ENCODE measurements around the gene TCF19. TPM values are rescaled to one million over a fixed set of nuclear protein-coding genes. Genes with fewer than 3 reads are reported as not detected.
"Not testable (repeated sequence)": the region's sequence is repeated elsewhere in the genome, so short reads cannot be mapped to it uniquely, and the experiment has no call there.

Gene TCF19
- total and polyA plus RNA-seq, 9 donors = 3.9 to 9.9 (median 7.1) TPM

- TF ChIP-seq CTCF (IDR thresholded peaks at IDR 0.05) (no peak), EP300 (IDR thresholded peaks at IDR 0.05) (no peak), POLR2A (IDR thresholded peaks at IDR 0.05) (no peak)
- WGBS, 3 donors = 79 to 90% (median 89%) methylated on average over 4 of the region's 4 CpGs
- DNase-seq = no peak
- Histone ChIP-seq H3K4me3 (no peak overlapping the region), H3K9me3 (no peaks in the 10 kb centered on the region), H3K4me1 (ENCODE audit: insufficient read depth) (no peaks in the 10 kb centered on the region), H3K27me3 (no peaks in the 10 kb centered on the region), H3K36me3 (no peaks in the 10 kb centered on the region), H3K27ac (no peak overlapping the region)
- intact Hi-C loops (cut with DNase I) = loop anchor here (5.0 to 10.0 kb wide), 3 partner anchors 53 to 174 kb away; partner anchors contain the start of genes PSORS1C2 (in 4 of the 4) and HLA-B (in 1 of the 4)
Observed at GRCh38 chr6:31190488-31190887, 32.1 kb downstream of the TCF19 start.

- intact Hi-C loops (cut with DNase I) = loop anchor here (5.0 to 10.0 kb wide), 3 partner anchors 55 to 172 kb away; partner anchors contain the start of genes PSORS1C2 (in 4 of the 4) and HLA-B (in 1 of the 4)
- H3K36me3 ChIP-seq; H3K27ac ChIP-seq; H3K27me3 ChIP-seq; H3K4me1 ChIP-seq (ENCODE audit: insufficient read depth); H3K4me3 ChIP-seq; H3K9me3 ChIP-seq: not testable (repeated sequence)
- WGBS, 3 donors = 54 to 59% (median 58%) methylated on average over 10 of the region's 10 CpGs
- peak; percentile 49 to 70 (median 59) for DNase-seq
- peak in 2 of 3 donors; percentile 17 to 52 for TF ChIP-seq CTCF (IDR thresholded peaks at IDR 0.05)
Observed at GRCh38 chr6:31192431-31193105, 34.2 kb downstream of the TCF19 start.

DNA sequence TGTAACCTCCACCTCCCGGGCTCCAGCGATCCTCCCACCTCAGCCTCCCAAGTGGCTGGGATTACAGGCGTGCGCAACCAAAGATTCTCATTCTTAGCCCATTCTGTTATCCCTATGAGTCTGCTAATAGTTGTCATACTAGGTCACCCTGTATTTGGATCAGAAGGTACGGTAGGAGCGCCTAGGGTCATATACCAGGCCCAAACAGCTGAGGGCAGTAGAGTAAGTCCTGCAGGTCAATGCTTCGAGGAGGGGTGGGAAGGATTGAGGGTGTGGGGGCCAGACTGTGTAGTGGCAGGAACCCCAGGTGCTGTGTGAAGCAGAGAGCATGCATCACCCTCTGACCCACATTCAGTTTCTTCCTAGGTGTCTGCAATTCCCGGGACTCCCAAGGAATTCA, 34.8 kb downstream of the TCF19 start:
- intact Hi-C loops (cut with DNase I) = loop anchor here (5.0 to 10.0 kb wide), 3 partner anchors 56 to 172 kb away; partner anchors contain the start of genes PSORS1C2 (in 4 of the 4) and HLA-B (in 1 of the 4)
- Histone ChIP-seq H3K4me3 (no peak overlapping the region), H3K27ac (no peak overlapping the region), H3K36me3 (no peaks in the 10 kb centered on the region), H3K9me3 (no peaks in the 10 kb centered on the region), H3K4me1 (ENCODE audit: insufficient read depth) (no peaks in the 10 kb centered on the region), H3K27me3 (no peaks in the 10 kb centered on the region)
- no peak for TF ChIP-seq EP300 (IDR thresholded peaks at IDR 0.05)
- no peak for DNase-seq
- 65 to 82% (median 75%) methylated on average over 8 of the region's 8 CpGs for WGBS, 3 donors

DNA sequence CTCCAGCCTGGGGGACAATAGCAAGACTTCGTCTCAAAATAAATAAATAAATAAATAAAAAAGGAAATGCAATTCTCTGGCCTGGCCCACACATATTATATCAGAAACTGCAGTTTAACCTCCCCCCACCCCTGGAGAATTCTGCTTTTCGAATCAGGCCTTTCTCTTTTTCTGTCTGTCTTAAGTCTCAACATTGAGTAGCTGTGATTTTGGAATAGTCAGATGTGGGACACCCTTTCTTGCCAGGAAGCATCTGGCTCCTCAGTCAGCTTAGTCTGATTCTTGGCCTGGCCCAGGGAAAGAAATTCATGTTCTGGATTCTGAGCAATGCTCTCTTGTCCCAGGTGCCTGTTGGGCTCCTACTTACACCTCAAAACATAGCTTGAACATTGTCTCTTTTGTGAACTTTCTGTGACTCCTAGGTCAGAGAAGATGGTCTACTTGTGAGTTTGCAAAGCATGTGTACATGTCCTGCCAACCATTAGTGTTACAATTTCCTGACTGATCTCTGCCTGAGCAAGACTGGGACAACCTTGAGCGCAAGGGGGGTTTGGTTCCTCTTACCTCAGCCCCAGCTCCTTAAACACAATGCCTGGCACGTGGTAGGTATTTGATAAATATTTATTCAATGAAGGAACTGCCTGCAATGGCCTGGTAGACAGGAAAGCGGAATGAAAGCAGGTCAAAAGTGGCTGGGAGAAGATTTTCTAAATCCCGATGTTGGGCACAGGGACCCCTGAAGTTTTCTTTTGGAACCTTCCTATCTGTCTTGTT, 35.9 kb downstream of the TCF19 start:
- H3K4me3 ChIP-seq = no peak overlapping the region
- no peak overlapping the region for H3K27ac ChIP-seq
- no peaks in the 10 kb centered on the region for H3K27me3 ChIP-seq
- peaks cover 2% of the 10 kb centered on the region for H3K4me1 ChIP-seq (ENCODE audit: insufficient read depth)
- intact Hi-C loops (cut with DNase I) = loop anchor here (5.0 to 10.0 kb wide), 3 partner anchors 57 to 171 kb away; partner anchors contain the start of genes PSORS1C2 (in 4 of the 4) and HLA-B (in 1 of the 4)
- no peaks in the 10 kb centered on the region for H3K36me3 ChIP-seq
- DNase-seq = no peak
- 77 to 82% (median 82%) methylated on average over 6 of the region's 6 CpGs for WGBS, 3 donors
- TF ChIP-seq EP300 (IDR thresholded peaks at IDR 0.05) = no peak
- no peak for TF ChIP-seq CTCF (IDR thresholded peaks at IDR 0.05)
- TF ChIP-seq POLR2A (IDR thresholded peaks at IDR 0.05) = no peak
- H3K9me3 ChIP-seq = no peaks in the 10 kb centered on the region

GRCh38 chr6:31195308-31195979, 37.1 kb downstream of the TCF19 start:
- not testable (repeated sequence) for H3K4me1 ChIP-seq (ENCODE audit: insufficient read depth); H3K4me3 ChIP-seq; DNase-seq; H3K27ac ChIP-seq; H3K9me3 ChIP-seq; H3K36me3 ChIP-seq; H3K27me3 ChIP-seq
- WGBS, 3 donors = 92 to 96% (median 95%) methylated on average over 28 to 41 of the region's 41 CpGs
- intact Hi-C loops (cut with DNase I) = loop anchor here (5.0 to 10.0 kb wide), 3 partner anchors 159 to 172 kb away; partner anchors contain the start of gene HLA-B (in 1 of the 4)

DNA sequence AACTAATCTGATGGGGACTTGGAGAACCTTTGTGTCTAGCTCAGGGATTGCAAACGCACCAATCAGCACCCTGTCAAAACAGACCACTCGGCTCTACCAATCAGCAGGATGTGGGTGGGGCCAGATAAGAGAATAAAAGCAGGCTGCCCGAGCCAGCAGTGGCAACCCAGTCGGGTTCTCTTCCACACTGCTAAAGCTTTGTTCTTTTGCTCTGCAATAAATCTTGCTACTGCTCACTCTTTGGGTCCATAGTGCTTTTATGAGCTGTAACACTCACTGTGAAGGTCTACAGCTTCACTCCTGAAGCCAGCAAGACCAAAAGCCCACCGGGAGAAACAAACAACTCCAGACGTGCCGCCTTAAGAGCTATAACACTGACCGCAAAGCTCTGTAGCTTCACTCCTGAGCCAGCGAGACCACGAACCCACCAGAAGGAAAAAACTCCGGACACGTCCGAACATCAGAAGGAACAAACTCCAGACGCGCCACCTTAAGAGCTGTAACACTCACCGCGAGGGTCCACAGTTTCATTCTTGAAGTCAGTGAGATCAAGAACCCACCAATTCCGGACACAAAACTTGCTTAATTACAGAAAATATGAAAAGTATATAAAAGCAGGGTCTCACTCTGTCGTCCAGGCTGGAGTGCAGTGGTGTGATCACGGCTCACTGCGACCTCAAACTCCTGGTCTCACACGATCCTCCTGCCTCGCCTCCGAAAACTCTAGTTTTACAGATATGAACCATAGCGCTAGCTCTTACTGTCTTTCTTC, 38.0 kb downstream of the TCF19 start:
- H3K36me3 ChIP-seq; H3K4me1 ChIP-seq (ENCODE audit: insufficient read depth); H3K9me3 ChIP-seq; DNase-seq; H3K27me3 ChIP-seq; H3K27ac ChIP-seq: not testable (repeated sequence)
- WGBS, 3 donors = 68 to 79% (median 71%) methylated on average over 25 of the region's 25 CpGs
- H3K4me3 ChIP-seq = peak overlapping the region; percentile 81
- intact Hi-C loops (cut with DNase I) = loop anchor here (5.0 to 10.0 kb wide), 3 partner anchors 158 to 171 kb away; partner anchors contain the start of gene HLA-B (in 1 of the 4)

Data from ovary (tissue), 9 donors.